ENCODE measurements around the gene CRY2. TPM values are rescaled to one million over a fixed set of nuclear protein-coding genes. Genes with fewer than 3 reads are reported as not detected.

The CRY2 gene
- total and polyA plus RNA-seq, 2 donors (not counting 1 experiment from before 2014, with no cell fraction given): 8.3 to 21.5 TPM

DNA sequence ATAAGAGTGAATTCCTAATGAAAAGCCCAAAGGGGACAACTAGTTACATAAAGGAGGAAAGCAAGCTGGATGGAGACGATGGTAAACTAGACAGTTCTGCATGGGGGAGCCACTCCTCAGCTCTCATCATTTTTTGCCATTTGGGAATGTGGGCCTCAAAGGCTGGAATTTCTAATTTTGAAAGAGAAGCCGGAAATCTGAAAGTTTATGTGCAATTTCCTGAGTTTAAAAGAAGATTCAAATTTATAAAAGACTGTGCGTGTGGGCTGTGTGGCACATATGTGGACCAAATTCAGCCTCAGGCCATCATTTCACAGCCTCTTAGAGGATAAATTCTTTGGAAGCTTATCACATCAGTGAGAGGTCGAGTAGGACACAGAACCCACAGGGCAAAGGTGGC, 18.3 kb upstream of the CRY2 start:
- TF ChIP-seq EZH2 (IDR thresholded peaks at IDR 0.05; ENCODE audit: low read length, missing control alignments): no peak
- TF ChIP-seq, protein P1, sequence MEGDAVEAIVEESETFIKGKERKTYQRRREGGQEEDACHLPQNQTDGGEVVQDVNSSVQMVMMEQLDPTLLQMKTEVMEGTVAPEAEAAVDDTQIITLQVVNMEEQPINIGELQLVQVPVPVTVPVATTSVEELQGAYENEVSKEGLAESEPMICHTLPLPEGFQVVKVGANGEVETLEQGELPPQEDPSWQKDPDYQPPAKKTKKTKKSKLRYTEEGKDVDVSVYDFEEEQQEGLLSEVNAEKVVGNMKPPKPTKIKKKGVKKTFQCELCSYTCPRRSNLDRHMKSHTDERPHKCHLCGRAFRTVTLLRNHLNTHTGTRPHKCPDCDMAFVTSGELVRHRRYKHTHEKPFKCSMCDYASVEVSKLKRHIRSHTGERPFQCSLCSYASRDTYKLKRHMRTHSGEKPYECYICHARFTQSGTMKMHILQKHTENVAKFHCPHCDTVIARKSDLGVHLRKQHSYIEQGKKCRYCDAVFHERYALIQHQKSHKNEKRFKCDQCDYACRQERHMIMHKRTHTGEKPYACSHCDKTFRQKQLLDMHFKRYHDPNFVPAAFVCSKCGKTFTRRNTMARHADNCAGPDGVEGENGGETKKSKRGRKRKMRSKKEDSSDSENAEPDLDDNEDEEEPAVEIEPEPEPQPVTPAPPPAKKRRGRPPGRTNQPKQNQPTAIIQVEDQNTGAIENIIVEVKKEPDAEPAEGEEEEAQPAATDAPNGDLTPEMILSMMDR (conservative IDR thresholded peaks at IDR 0.05 in 1 of 2, IDR thresholded peaks at IDR 0.05 in 1 of 2; ENCODE audit: low read depth in 1 of 2, low read length in 2 of 2): no peak
- no peak for DNase-seq (ENCODE audit: low read depth in 2 of 2)
- Histone ChIP-seq H2AFZ (ENCODE audit: low read length) (no peak overlapping the region), H3K9ac (ENCODE audit: insufficient read depth, low read length) (no peak overlapping the region), H3K9me3 (ENCODE audit: control insufficient read depth, insufficient read depth, low read depth, low read length) (no peaks in the 10 kb centered on the region), H4K20me1 (ENCODE audit: control insufficient read depth, extremely low read depth, insufficient read depth, low read length) (no peaks in the 10 kb centered on the region), H3K4me2 (ENCODE audit: extremely low read depth, insufficient read depth, low read length) (no peak overlapping the region), H3K79me2 (ENCODE audit: control insufficient read depth, insufficient read depth, low read length) (no peaks in the 10 kb centered on the region), H3K4me3 (replicated peaks in 1 of 4; ENCODE audit: control extremely low read depth in 1 of 4, insufficient read depth in 1 of 4, low read depth in 3 of 4, low read length in 4 of 4) (no peak overlapping the region), H3K27ac (ENCODE audit: insufficient read depth, low read length) (no peak overlapping the region), H3K27me3 (ENCODE audit: control insufficient read depth, insufficient read depth, low read length) (peaks cover 37% of the 10 kb centered on the region), H3K36me3 (ENCODE audit: control insufficient read depth, insufficient read depth, low read length) (no peaks in the 10 kb centered on the region), H3K4me1 (ENCODE audit: control insufficient read depth, extremely low read depth, insufficient read depth, low read length) (no peaks in the 10 kb centered on the region)

DNA sequence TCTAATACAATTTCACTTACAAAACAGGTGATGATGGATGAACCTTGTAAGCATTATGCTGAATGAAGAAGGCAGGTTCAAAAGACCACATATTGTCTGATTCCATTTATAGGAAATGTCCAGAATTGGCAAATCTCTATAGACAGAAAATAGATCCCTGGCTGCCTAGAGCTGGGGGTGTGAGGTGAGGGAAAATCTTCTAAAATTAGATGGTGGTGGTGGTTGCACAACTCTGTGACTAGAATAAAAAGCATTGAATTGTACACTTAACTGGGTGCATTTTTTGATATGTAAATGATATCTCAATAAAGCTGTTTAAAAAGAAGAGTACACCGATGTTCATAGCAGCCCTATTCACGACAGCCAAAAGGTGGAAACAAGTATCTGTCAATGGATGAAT, 16.7 kb upstream of the CRY2 start:
- no peak overlapping the region for H2AFZ ChIP-seq (ENCODE audit: low read length)
- no peaks in the 10 kb centered on the region for H3K9me3 ChIP-seq (ENCODE audit: control insufficient read depth, insufficient read depth, low read depth, low read length)
- no peaks in the 10 kb centered on the region for H3K36me3 ChIP-seq (ENCODE audit: control insufficient read depth, insufficient read depth, low read length)
- peaks cover 41% of the 10 kb centered on the region for H3K27me3 ChIP-seq (ENCODE audit: control insufficient read depth, insufficient read depth, low read length)
- TF ChIP-seq, protein P1 (conservative IDR thresholded peaks at IDR 0.05 in 1 of 2, IDR thresholded peaks at IDR 0.05 in 1 of 2; ENCODE audit: low read depth in 1 of 2, low read length in 2 of 2): no peak
- TF ChIP-seq EZH2 (IDR thresholded peaks at IDR 0.05; ENCODE audit: low read length, missing control alignments): no peak
- H3K27ac ChIP-seq (ENCODE audit: insufficient read depth, low read length): no peak overlapping the region
- H3K79me2 ChIP-seq (ENCODE audit: control insufficient read depth, insufficient read depth, low read length): no peaks in the 10 kb centered on the region
- H3K4me1 ChIP-seq (ENCODE audit: control insufficient read depth, extremely low read depth, insufficient read depth, low read length): no peaks in the 10 kb centered on the region
- H4K20me1 ChIP-seq (ENCODE audit: control insufficient read depth, extremely low read depth, insufficient read depth, low read length): no peaks in the 10 kb centered on the region
- no peak overlapping the region for H3K4me3 ChIP-seq (replicated peaks in 1 of 4; ENCODE audit: control extremely low read depth in 1 of 4, insufficient read depth in 1 of 4, low read depth in 3 of 4, low read length in 4 of 4)
- H3K9ac ChIP-seq (ENCODE audit: insufficient read depth, low read length): no peak overlapping the region
- DNase-seq (ENCODE audit: low read depth in 2 of 2): no peak
- H3K4me2 ChIP-seq (ENCODE audit: extremely low read depth, insufficient read depth, low read length): no peak overlapping the region

DNA sequence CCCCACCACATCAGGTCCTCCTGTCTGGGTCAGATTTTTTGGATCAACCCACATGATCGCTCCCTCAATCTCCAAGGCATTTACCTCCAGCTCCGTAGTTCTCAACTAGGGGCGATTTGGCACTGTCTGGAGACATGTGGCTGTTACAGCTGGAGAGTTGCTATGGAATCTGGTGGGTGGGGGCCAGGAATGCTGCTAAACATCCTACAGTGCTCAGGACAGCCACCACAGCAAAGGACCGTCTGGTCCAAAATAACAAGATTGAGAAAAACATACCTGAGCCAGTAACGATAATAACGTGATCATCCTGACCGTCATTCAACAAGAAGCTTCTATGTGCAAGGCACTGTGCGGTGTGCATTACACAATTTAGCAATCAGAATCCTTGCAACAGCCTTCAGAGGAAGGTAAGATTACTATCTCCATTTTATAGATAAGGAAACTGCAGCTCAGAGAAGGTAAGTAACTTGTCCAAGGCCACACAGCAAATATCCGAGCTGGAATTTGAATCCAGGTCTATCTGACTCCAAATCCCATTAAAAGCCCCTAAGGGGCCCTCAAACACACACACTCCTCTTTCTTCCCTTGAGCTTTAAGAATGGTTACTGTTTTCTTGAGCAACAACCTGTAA, 14.3 kb upstream of the CRY2 start:
- no peak for TF ChIP-seq EZH2 (IDR thresholded peaks at IDR 0.05; ENCODE audit: low read length, missing control alignments)
- TF ChIP-seq, protein P1 (conservative IDR thresholded peaks at IDR 0.05 in 1 of 2, IDR thresholded peaks at IDR 0.05 in 1 of 2; ENCODE audit: low read depth in 1 of 2, low read length in 2 of 2): no peak

More for the DNA sequence above, 14.3 kb upstream of the CRY2 start:
- H3K4me3 ChIP-seq (replicated peaks in 1 of 4; ENCODE audit: control extremely low read depth in 1 of 4, insufficient read depth in 1 of 4, low read depth in 3 of 4, low read length in 4 of 4): no peak overlapping the region
- no peaks in the 10 kb centered on the region for H3K9me3 ChIP-seq (ENCODE audit: control insufficient read depth, insufficient read depth, low read depth, low read length)
- no peak overlapping the region for H3K27ac ChIP-seq (ENCODE audit: insufficient read depth, low read length)
- peaks cover 25% of the 10 kb centered on the region for H3K27me3 ChIP-seq (ENCODE audit: control insufficient read depth, insufficient read depth, low read length)
- H3K4me1 ChIP-seq (ENCODE audit: control insufficient read depth, extremely low read depth, insufficient read depth, low read length): no peaks in the 10 kb centered on the region
- H4K20me1 ChIP-seq (ENCODE audit: control insufficient read depth, extremely low read depth, insufficient read depth, low read length): no peaks in the 10 kb centered on the region
- no peak overlapping the region for H2AFZ ChIP-seq (ENCODE audit: low read length)
- no peaks in the 10 kb centered on the region for H3K79me2 ChIP-seq (ENCODE audit: control insufficient read depth, insufficient read depth, low read length)
- no peak for DNase-seq (ENCODE audit: low read depth in 2 of 2)
- H3K9ac ChIP-seq (ENCODE audit: insufficient read depth, low read length): no peak overlapping the region
- H3K36me3 ChIP-seq (ENCODE audit: control insufficient read depth, insufficient read depth, low read length): no peaks in the 10 kb centered on the region
- H3K4me2 ChIP-seq (ENCODE audit: extremely low read depth, insufficient read depth, low read length): no peak overlapping the region

Measured in fibroblast of lung (primary cell).